Measurements from ENCODE around the gene TMCC2. TPM values are rescaled to one million over a fixed set of nuclear protein-coding genes. Genes with fewer than 3 reads are reported as not detected.
A peak's percentile ranks its signal among the peaks of the same experiment; 100 is the strongest.

The TMCC2 gene
- total RNA-seq, 1 experiment from 2014 or later = 2.7 TPM

GRCh38 chr1:205283270-205284147 is 55.8 kb downstream of the TMCC2 start:
- H3K9ac ChIP-seq (ENCODE audit: low read length) = peak overlapping the region; percentile 40
- no peak for ATAC-seq

More at GRCh38 chr1:205283270-205284147, 55.8 kb downstream of the TMCC2 start:
- no peak overlapping the region for H3K4me3 ChIP-seq (replicated peaks in 1 of 2; ENCODE audit: low read depth in 1 of 2, low read length in 2 of 2)
- no peaks in the 10 kb centered on the region for H3K9me3 ChIP-seq (ENCODE audit: control insufficient read depth in 1 of 2, insufficient read depth in 1 of 2, low read depth in 1 of 2, low read length in 2 of 2)
- H3K27me3 ChIP-seq (ENCODE audit: insufficient read depth, low read length) = no peaks in the 10 kb centered on the region
- CTCF ChIA-PET = interaction anchor here (1.7 to 3.3 kb wide), 2 partner anchors 11 to 13 kb away, joined by 9 to 19 read pairs; no protein-coding TSS in a partner anchor
- intact Hi-C loops (cut with micrococcal nuclease) = no loop called here
- no peak overlapping the region for H2AFZ ChIP-seq (ENCODE audit: low read depth, low read length, poor library complexity, severe bottlenecking)
- H3K27ac ChIP-seq (ENCODE audit: low read depth, low read length) = no peak overlapping the region
- POLR2A ChIA-PET = interaction anchor here (1.1 kb wide), 1 partner anchor 15 kb away, joined by 3 read pairs; no protein-coding TSS in a partner anchor
- BruUV-seq (replicated peaks) = no TSS peak
- TF ChIP-seq EZH2phosphoT487 (IDR thresholded peaks at IDR 0.05; ENCODE audit: borderline replicate concordance) (no peak), ZBTB33 (IDR thresholded peaks at IDR 0.05; ENCODE audit: extremely low read depth, insufficient replicate concordance, low read length) (no peak), JUND (IDR thresholded peaks at IDR 0.05) (no peak)
- no peaks in the 10 kb centered on the region for H3K36me3 ChIP-seq (ENCODE audit: control insufficient read depth in 1 of 2, insufficient read depth in 2 of 2, low read length in 2 of 2)
- peaks cover 30 to 64% of the 10 kb centered on the region in 2 experiments for H3K4me1 ChIP-seq (ENCODE audit: control insufficient read depth in 1 of 2, insufficient read depth in 2 of 2, low read length in 2 of 2)
- DNase-seq (ENCODE audit: low read depth, low spot score) = no peak
- peak overlapping the region; percentile 80 for H3K4me2 ChIP-seq (ENCODE audit: low read length)
- RAD21 ChIA-PET (ENCODE audit: low non-redundant PET in 1 of 2, low total read pairs in 2 of 2, uncharacterized antibody in 2 of 2, unreplicated experiment in 2 of 2) = interaction anchor here in 1 of 2 experiments (1.6 kb wide), 1 partner anchor 34 kb away, joined by 4 read pairs; no protein-coding TSS in a partner anchor
- H4K20me1 ChIP-seq (ENCODE audit: insufficient read depth) = no peaks in the 10 kb centered on the region
- no peaks in the 10 kb centered on the region for H3K79me2 ChIP-seq (ENCODE audit: insufficient read depth, low read length)
- H3K9me2 ChIP-seq (ENCODE audit: insufficient read depth) = no peaks in the 10 kb centered on the region
